SU-DHL-6 (cell line): ENCODE data around the gene CGB8.
"Not testable (repeated sequence)": the region's sequence is repeated elsewhere in the genome, so short reads cannot be mapped to it uniquely, and the experiment has no call there.

Source experiments
- EZH2phosphoT487 ChIP-seq: fragments of 200-600 bp; sonication (generic), shearing (Covaris generic); conservative IDR thresholded peaks from 2 replicates; pipeline ENCODE4 v1.6.1; 2018; ENCODE audit warnings: mild to moderate bottlenecking, antibody characterized with exemption, low read length, moderate library complexity, mixed read lengths
- TF ChIP-seq, protein P1 (sequence below): fragments of 200-600 bp; sonication (generic); IDR thresholded peaks from one replicate; pipeline ENCODE4 v1.5.1; 2017; ENCODE audit warnings: antibody characterized with exemption, mild to moderate bottlenecking, low read length, moderate library complexity; ENCODE audit not compliant: insufficient read depth, poor library complexity, severe bottlenecking

DNA sequence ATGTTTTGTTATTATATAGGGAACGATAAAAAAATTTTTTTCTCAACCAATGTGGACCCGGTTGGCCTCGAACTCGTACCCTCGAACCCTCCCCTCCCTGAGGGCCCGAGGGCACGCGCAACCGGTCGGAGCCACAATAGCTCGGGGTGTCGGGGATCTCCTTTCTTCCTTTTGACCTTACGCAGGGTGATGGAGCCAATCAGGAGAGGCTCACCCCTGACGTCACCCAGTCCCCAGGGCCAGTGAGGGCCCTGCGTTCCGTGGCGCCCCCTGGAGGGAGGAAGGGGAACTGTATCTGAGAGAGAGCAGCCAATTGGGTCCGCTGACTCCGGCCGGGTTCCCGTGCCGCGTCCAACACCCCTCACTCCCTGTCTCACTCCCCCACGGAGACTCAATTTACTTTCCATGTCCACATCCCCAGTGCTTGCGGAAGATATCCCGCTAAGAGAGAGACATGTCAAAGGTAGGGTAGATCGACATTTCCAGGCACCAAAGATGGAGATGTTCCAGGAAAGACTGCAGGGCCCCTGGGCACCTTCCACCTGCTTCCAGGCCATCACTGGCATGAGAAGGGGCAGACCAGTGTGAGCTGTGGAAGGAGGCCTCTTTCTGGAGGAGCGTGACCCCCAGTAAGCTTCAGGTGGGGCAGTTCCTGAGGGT lies 17.1 kb downstream of the CGB8 start, which contains the start of gene CGB2:
- TF ChIP-seq, protein P1, sequence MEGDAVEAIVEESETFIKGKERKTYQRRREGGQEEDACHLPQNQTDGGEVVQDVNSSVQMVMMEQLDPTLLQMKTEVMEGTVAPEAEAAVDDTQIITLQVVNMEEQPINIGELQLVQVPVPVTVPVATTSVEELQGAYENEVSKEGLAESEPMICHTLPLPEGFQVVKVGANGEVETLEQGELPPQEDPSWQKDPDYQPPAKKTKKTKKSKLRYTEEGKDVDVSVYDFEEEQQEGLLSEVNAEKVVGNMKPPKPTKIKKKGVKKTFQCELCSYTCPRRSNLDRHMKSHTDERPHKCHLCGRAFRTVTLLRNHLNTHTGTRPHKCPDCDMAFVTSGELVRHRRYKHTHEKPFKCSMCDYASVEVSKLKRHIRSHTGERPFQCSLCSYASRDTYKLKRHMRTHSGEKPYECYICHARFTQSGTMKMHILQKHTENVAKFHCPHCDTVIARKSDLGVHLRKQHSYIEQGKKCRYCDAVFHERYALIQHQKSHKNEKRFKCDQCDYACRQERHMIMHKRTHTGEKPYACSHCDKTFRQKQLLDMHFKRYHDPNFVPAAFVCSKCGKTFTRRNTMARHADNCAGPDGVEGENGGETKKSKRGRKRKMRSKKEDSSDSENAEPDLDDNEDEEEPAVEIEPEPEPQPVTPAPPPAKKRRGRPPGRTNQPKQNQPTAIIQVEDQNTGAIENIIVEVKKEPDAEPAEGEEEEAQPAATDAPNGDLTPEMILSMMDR: not testable (repeated sequence)
- TF ChIP-seq EZH2phosphoT487: not testable (repeated sequence)
